Neutrophil (primary cell): ENCODE data around the gene PSMB7.

Experiments
- H3K27ac ChIP-seq: fragments of 200-600 bp; sonication (generic); 2 replicates; pipeline ENCODE4 v1.5.1; 2016; ENCODE audit warnings: mild to moderate bottlenecking, moderate library complexity
- H3K27me3 ChIP-seq: fragments of 200-600 bp; sonication (generic); 2 replicates; pipeline ENCODE4 v1.6.0; 2016; ENCODE audit warnings: mild to moderate bottlenecking
- H3K36me3 ChIP-seq: fragments of 200-600 bp; sonication (generic); 2 replicates; pipeline ENCODE4 v1.5.1; 2017
- H3K4me1 ChIP-seq, 2 experiments: fragments of 200-600 bp in 1 of 2; sonication (generic) in 1 of 2; 1 replicate in 1 of 2; 2 replicates in 1 of 2; pipeline versions ENCODE4 v1.5.1 to v1.6.1; 2013 to 2016; ENCODE audit warnings: low read depth in 1 of 2, low read length in 1 of 2, mild to moderate bottlenecking in 1 of 2, moderate library complexity in 1 of 2; ENCODE audit not compliant: control insufficient read depth in 1 of 2, insufficient read depth in 1 of 2
- H3K4me3 ChIP-seq, 2 experiments: fragments of 200-600 bp in 1 of 2; sonication (generic) in 1 of 2; 1 replicate in 1 of 2; 2 replicates in 1 of 2; pipeline ENCODE4 v1.5.1; 2013 to 2016; ENCODE audit warnings: low read depth in 1 of 2, low read length in 1 of 2, mild to moderate bottlenecking in 1 of 2, moderate library complexity in 1 of 2
- H3K9me3 ChIP-seq: fragments of 200-600 bp; sonication (generic); 2 replicates; pipeline ENCODE4 v1.5.1; 2016
- TF ChIP-seq, protein P1 (sequence below): fragments of 200-600 bp; sonication (generic); IDR thresholded peaks from 2 replicates; pipeline ENCODE4 v1.5.1; 2016; ENCODE audit warnings: antibody characterized with exemption

PSMB7 gene

DNA sequence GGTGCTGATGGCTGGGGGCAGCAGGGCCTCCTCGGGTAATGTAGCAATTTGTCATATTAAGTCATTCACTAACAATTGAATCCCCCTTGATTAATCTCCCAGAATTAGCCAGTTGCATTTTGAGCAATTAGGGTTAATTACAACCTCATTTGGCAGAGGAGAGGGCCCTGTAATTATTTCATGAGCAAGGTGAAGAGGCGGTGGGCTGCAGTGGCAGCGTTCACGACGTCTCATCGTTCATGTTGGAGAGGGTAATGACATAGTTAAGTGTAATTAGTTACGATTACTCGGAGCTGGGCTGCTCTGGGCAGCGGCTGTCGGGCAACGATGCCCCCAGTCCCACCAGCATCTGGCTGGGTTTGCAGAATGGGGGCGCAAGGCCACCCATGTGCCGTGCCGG is 111.5 kb downstream of the PSMB7 start:
- H3K36me3 ChIP-seq, result peaks cover 59% of the 10 kb centered on the region
- TF ChIP-seq, protein P1, sequence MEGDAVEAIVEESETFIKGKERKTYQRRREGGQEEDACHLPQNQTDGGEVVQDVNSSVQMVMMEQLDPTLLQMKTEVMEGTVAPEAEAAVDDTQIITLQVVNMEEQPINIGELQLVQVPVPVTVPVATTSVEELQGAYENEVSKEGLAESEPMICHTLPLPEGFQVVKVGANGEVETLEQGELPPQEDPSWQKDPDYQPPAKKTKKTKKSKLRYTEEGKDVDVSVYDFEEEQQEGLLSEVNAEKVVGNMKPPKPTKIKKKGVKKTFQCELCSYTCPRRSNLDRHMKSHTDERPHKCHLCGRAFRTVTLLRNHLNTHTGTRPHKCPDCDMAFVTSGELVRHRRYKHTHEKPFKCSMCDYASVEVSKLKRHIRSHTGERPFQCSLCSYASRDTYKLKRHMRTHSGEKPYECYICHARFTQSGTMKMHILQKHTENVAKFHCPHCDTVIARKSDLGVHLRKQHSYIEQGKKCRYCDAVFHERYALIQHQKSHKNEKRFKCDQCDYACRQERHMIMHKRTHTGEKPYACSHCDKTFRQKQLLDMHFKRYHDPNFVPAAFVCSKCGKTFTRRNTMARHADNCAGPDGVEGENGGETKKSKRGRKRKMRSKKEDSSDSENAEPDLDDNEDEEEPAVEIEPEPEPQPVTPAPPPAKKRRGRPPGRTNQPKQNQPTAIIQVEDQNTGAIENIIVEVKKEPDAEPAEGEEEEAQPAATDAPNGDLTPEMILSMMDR, result no peak
- no peak overlapping the region for H3K4me3 ChIP-seq
- no peaks in the 10 kb centered on the region for H3K9me3 ChIP-seq
- H3K27ac ChIP-seq, result no peak overlapping the region
- peaks cover 17 to 21% of the 10 kb centered on the region in 2 experiments for H3K4me1 ChIP-seq
- H3K27me3 ChIP-seq, result no peaks in the 10 kb centered on the region
